Activated CD8-positive, alpha-beta memory T cell treated with anti-CD3 and anti-CD28 coated beads for 48 hours (primary cell): ENCODE data around the gene HAGHL.
"Not testable (repeated sequence)": the region's sequence is repeated elsewhere in the genome, so short reads cannot be mapped to it uniquely, and the experiment has no call there.

Experiments
- DNase-seq, 3 experiments: peaks; one replicate each; pipeline ENCODE4 v3.0.0-alpha.2; 2020; ENCODE audit warnings: low read depth in 2 of 3, low spot score in 2 of 3

HAGHL gene

DNA sequence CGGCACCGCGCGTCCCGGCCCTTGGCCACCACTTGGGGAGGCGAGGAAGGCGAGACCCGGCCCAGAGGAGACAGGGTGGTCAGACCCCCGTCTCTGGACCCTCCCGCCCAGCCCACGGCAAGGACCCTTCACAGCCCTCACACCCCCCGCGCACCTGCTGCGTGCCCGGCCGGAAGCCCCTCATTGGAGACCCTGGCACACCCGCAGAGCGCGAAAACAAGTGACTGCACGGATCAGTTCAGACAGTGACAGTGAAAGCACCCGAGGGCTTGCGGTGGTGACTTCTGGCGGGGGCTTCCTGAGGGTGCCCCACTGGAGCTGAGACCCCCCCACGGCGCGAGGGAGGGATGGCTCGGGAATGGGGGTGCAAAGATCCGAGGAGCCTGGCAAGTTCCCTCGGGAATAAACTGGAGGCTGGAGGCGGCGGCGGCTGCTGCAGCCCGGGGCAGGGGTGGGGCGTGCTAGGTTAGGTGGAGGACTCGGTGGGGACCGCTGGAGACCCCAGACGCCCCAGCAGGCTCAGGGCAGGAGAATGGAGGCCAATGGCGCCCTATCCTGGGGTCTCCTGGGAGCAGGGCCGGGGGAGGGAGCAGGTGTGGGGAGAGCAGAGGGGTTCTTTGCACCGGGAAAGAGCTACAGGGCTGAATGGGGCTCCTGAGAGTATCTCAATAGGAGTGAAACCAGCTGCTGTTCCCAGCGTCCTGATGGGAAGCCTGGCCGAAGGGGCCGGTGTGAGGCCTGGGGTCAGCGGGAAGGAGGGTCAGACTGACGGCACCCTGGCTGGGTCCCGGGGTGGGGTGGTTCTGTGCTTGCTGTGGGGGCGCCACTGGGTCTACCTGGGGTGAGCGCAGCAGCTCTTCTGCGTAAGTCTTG, 20.5 kb upstream of the HAGHL start:
- no peak for DNase-seq

DNA sequence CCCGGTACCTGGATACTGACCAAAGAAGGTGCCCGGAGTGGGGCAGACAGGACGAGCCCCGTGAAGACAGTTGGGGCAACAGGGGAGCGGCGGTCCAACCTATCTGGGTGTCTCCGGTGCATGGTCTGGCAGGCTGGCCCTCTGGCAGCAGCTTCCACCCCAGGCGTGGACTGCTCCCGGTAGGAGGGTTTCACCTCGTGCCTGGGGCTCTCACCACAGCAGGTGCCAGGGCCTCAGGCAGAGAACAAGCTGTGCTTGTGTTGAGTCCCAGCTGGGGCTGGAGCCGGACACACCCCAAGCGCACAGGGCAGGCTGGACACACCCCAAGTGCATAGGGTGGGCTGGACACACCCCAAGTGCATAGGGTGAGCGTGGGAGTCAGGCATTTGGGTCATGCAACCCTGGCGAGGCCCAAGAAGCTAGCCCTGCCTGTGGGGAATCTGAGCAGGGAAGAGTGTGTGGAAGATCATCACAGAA, 19.8 kb upstream of the HAGHL start:
- no peak for DNase-seq

DNA sequence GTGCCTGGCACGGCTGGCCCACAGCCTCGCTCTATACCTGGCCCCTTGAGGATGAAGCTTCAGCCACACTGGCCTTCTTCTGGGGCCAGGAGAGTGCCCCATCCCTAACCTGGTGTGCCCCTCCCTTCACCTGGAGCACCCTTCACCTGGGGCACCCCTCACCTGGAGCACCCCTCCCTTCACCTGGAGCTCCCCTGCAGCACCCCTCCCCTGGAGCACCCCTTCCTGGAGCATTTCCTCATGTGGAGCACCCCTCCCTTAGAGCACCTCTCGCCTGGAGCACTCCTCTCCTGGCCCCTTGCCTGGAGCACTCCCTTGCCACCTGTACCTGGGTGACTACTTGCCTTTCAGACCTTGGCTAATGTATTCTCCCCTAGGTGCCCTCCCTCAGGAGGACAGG, 18.9 kb upstream of the HAGHL start:
- no peak for DNase-seq

DNA sequence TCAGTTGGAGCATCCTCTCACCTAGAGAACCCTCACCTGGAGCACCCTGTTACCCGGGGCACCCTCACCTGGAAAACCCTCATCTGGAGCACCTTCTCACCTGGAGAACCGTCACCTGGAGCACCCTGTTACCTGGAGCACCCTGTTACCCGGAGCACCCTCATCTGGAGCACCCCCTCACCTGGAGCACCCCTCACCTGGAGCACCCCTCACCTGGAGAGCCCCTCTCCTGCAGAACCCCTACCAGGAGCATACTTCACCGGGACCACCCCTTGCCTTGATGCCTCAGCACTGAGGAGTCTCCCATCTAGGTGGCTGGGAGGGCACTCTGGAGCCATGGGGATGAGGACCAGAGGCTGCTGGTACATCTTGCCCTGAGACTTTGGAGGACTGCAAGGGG, 17.9 kb upstream of the HAGHL start:
- no peak for DNase-seq

DNA sequence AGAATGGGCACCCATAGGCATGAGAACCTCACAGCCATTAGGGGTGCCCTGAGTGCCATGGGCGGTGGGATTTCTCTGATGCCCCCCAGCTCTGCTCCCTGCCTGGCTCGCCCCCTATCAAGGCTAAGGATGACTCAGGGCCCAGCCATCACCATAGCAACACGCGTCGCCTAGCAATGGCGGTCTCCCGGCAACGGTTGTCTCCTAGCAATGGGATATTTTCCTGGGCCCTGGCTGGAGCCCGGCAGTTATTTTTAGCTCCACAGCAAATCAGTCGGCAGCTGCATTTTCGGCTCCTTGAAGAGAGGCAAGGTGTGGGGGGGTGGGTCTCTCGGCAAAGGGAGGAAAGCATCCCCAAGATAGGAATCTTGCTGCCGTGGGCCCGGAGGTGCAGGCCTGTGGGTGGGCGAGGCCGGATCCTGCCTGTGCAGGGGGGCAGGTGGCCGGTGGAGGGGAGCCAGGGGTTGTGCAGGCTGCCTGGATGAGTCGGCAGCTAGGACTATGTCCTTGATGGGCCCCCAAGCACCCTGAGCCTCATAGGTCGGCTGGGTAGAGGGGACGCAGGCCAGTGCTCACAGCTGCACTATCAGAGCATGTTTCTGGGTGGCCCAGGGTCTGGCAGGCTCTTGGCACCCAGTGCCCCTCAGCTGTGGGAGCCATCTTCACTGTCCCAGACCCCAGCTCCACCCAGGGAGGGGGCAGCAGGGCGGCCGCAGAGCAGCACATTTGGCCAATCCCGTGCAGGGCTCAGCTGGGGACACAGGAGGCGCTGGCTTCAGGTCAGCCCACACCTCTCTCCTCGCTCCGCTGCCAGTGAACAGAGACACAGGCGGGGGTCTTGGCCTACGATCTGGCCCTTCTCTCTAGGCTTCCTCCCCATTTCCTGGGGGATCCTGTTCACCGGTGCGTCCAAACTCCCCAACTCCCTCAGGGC, 17.1 kb upstream of the HAGHL start:
- DNase-seq = no peak

DNA sequence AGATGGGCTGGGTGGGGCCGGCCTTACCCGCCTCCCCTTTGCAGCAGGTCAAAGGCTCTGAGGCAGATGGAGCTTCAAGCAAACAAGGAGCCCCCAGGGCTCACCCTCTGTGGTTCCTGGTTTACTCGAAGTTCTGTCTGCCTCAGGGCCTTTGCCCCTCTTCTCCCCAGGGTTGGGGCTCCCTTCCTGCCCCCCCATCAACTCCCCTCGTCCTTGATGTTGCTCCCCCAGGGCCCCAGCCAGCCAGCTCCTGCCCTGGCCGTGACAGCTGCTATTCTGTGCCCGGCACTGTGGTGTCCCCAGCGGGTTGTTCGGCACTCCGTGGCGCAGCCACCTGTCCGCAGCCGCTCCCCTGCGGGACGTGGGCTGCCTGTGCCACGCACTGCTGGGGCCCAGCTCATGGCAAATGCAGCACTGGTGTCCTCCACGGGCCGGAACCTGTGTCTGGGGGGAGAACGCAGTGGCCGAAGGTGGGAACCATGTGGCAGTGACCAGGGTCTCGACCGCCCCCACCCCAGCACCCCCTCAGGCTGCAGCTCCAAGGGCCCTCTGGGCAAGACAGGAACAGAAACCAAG, 16.3 kb upstream of the HAGHL start:
- no peak for DNase-seq

DNA sequence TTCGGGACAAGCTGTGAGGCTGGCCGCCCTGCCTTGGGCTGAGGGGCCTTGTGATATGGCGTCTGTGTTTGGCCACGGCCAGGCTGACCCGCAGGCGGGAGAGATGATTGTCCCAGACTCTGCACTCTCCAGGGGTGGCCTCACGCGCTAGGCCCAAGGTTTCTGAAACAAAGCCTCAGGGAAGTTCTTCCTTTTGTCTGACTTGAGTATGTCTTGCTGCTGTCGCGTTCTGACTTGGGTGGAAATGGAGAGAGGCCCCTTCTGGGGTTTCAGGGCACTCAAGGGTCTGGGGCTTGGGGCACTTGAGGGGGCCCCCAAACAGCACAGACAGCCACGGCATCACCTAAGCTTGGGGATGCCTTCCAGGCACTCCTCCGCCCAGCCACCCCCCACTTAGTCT, 15.8 kb upstream of the HAGHL start:
- no peak for DNase-seq

DNA sequence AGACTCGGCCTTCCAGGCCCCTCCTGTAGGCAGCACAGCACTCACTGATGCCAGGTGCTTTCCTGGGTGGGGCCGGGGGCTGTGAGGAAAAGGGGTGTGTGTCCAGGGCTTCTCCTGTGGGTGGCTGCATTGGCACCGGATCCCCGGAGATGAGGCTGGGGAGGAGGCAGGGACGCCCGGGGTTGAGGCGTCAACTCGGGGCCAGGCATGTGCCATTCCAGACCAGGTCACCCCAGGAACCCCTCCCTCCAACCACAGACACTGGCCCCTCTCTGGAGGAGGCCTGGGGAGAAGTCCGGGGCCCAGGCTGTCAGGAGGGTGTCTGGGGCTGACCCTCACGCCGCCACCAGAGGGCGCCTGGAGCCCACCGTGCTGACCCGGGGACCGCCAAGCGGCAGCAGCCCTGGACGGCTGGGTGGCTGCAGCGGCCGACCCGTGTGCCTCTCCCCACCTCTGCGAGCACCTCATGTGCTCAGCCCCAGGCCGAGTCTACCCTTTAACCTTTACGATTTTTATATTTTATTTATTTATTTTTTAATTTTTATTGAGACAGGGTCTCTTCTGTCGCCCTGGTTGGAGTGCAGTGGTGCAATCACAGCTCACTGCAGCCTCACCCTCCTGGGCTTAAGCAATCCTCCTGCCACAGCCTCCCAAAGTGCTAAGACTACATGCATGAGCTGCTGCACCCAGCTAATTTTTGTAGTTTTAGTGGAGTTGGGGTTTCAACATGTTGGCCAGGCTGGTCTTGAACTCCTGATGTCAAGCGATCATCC, 15.2 kb upstream of the HAGHL start:
- peak in 2 of 3 experiments; percentile 74 to 81 for DNase-seq

DNA sequence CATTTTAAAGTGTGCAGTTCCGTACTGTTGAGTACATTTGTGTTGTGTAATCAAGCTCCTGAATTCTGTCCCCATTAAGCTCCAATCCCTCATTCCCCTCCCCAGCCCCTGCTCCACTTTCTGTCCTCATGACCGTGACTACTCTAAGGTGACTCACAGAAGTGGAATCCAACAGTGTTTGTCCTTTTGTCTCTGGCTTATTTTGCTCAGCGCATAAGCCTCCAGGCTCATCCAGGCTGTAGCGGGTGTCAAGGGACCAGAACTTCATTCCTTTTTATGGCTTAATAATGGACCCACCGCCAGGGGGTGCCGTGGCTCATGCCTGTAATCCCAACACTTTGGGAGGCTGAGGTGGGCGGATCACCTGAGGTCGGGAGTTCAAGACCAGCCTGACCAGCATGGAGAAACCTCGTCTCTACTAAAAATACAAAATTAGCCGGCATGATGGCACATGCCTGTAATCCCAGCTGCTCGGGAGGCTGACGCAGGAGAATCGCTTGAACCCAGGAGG, 14.1 kb upstream of the HAGHL start:
- not testable (repeated sequence) for DNase-seq

DNA sequence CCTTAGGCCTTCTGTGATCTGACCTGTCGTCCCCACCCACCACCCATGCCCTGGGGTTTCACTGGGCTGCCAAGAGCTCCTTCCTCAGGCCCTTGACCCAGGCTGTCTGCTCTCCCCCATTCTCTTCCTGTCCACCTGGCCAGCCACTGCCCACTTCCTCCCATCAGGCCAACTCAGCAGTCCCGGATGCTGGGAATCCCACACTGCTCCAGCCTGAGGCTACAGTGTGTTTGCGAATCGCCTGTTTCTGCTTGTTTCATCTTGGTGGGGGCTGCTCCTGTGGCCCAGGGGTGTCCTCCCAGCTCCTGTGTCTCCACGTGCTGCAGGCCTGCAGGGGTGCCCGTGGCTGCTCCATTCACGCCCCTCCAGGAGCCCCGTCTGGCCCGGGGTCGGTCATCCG, 12.8 kb upstream of the HAGHL start:
- DNase-seq = no peak

DNA sequence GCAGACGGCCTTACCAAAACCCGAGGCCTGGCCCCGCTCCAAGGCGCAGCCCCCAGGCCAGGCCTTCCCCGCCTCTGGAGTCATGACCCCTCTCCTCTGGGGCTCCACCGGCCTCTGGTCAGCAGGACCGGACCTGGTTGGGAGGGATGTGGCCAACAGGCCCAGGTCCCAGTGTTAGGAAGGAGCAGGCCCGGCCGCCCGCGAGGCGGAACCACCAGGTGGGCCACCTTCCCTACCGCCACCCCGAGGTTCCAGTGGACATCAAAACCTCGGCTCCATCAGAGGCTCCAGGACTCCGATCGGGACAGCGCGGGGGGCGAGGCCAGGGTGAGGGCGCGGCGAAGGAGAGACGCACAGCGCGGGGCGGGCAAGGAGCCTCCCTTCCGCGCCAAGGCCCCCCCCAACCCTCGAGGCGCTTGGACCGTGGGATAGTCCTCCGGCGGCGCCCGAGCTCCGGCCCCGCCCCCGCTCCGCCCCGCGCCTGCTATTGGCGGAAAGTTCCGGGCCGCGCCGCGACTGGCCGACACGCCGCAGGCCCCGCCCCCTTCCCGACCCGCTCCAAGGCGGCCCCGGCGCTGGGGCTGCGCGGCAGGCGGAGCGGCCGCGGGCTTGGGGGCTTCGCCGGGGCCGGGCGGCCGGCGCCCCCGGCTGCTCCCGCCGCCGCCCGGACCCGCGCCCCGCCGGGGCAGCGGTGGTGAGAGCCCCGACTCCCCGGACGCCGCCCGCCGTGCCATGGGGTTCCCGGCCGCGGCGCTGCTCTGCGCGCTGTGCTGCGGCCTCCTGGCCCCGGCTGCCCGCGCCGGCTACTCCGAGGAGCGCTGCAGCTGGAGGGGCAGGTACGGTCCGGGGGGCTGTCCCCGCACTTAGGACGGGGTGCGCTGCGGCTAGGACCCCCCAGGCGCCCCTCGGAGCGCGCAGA, 12.1 kb upstream of the HAGHL start, which contains the start of gene METRN:
Gene METRN, plus strand, starts transcription at position 561 of the 919 bp plus-strand sequence. Its CDS starts 172 bp downstream, at position 733.
- DNase-seq = peak; percentile 73 to 88 (median 85)

DNA sequence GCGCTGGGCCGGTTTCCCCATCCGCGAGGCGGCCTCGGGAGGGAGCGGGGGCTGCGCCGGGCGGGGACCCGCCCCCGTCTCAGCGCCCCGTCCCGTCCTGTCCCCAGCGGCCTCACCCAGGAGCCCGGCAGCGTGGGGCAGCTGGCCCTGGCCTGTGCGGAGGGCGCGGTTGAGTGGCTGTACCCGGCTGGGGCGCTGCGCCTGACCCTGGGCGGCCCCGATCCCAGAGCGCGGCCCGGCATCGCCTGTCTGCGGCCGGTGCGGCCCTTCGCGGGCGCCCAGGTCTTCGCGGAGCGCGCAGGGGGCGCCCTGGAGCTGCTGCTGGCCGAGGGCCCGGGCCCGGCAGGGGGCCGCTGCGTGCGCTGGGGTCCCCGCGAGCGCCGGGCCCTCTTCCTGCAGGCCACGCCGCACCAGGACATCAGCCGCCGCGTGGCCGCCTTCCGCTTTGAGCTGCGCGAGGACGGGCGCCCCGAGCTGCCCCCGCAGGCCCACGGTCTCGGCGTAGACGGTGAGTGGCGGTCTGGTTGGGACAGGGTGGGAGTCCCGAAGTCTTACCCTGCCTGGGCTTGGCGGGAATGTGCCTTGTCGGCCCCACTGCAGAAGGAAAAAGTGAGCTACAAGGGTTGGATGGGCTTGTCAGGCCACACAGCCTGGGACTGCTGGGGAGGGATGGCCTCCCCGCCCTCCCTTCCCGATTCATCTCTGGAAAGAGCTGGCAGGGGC, 11.3 kb upstream of the HAGHL start:
- DNase-seq = no peak

DNA sequence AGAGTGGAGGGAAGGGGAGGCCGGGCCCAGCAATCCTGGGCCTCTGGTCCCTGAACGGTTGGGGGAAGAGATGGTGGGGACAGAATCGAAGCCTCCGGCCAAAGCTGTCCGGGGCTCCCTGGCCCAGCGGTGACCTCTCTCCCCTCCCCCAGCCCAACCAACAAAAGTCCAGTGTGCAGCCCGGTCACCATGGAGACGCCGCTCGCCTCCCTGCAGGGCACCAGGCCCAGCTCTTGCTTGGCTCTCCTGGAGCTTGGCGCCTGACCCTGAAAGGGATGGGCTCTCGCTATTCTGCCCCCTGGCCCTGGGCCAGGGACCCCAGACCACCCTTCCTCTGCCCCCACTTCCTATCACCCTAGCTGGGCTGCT, 10.7 kb upstream of the HAGHL start:
- no peak for DNase-seq

DNA sequence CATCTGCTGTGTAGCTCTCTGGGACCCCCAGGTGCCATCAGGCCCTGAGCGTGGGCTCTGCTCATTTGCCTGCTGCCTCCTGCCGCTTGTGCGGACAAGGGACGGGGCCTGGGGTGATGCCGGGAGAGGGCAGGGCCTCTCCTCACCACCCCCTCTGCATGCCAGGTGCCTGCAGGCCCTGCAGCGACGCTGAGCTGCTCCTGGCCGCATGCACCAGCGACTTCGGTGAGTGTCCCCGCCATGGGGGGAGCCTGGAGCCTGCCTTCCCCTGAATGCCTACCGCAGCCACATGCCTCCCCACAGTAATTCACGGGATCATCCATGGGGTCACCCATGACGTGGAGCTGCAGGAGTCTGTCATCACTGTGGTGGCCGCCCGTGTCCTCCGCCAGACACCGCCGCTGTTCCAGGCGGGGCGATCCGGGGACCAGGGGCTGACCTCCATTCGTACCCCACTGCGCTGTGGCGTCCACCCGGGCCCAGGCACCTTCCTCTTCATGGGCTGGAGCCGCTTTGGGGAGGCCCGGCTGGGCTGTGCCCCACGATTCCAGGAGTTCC, 10.1 kb upstream of the HAGHL start:
- DNase-seq = no peak

DNA sequence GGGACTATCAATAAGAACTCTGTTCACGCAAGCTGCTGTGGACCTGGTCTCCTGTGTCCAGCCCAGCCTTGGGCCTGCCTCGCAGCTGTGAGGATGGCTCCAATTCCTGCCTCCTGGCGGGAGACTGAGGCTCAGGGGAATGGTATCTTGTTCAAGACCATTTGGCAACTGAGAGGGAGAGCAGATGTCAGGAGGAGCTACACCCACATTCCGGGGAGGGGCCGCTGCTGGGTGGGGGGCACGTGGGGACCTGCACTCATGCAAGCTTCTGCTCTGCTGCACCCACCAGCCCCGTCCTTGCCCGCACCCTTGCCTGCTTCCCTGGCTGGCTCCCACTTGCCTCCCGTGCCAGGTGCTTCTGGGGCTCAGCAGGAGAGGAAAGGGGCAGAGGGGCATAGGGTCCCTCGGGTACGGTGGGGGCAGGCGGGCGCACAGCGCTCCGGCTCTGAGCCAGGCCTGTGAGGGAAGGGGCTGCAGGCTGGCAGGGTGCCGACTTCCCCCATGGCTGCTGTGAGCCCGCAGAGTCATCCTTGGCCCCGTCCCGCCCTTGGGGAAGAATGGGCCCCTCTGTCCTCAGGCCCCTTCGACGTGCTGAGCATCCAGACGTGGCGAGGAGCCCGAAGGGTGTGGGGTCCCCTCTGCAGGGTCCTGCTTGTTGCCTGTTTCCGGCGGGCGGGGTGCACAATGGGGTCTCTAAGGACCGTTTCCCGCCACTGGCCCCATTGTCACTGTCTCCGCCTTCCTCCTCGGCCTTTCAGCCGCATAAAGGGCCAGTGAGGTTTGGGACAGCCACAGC, 9.3 kb upstream of the HAGHL start:
- no peak for DNase-seq

DNA sequence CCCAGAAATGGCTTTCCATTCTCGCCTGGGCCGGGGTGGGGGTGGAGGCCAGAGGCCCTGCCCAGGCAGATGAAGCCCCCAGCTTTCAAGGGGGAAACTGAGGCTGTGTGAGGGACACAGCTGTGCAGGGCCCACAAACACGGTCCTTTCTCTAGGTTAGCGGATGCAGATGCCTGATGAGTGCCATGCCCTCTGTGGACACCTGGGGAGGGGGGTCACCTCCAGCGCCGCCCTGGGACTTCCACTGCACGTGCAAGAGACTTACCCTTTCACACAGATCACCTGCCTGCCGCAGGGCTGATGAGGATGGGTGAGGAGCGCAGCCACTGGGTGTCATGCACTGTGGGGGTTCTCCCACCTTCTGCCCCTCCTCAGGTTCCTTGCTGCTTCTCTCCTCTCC, 8.5 kb upstream of the HAGHL start:
- DNase-seq = no peak

DNA sequence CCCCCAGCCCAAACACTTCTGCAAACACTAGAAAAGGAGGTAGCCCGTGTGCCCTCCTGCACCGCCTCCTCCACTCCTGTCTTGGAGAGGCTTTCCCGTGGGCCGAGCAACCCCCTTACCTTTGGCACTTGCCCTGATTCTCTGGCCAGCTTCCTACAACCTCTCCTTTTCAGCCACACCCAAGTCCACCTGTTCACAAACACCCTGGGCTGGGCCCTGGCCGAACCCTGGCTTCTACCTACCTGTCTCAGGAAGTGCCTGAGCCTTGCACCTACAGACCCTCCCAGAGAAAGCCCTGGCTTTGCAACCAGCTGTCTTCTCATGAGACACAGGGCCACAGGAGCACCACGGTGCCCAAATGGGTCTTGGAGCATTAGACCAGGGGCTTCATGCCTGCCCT, 8.0 kb upstream of the HAGHL start:
- no peak for DNase-seq
